Thymus (tissue), 11 donors: ENCODE data around the gene CCDC106. TPM values are rescaled to one million over a fixed set of nuclear protein-coding genes. Genes with fewer than 3 reads are reported as not detected.

Experiments used
- DNase-seq, 9 donors: peaks; one replicate each; pipeline ENCODE4 v3.0.0-alpha.2; 2013; ENCODE audit warnings: low spot score in 9 of 9, low read depth in 6 of 9, missing footprints in 1 of 9
- H3K27ac ChIP-seq, 2 donors: one replicate each; pipeline ENCODE4 v1.5.1; 2013; ENCODE audit warnings: control low read depth in 1 of 2, low read depth in 1 of 2, low read length in 1 of 2, mild to moderate bottlenecking in 1 of 2, moderate library complexity in 1 of 2
- H3K27me3 ChIP-seq, 2 donors: one replicate each; pipeline ENCODE4 v1.5.1; 2013; ENCODE audit warnings: low read length in 1 of 2; ENCODE audit not compliant: control insufficient read depth in 2 of 2, insufficient read depth in 1 of 2
- H3K36me3 ChIP-seq, 2 donors: one replicate each; pipeline ENCODE4 v1.5.1; 2013; ENCODE audit warnings: low read length in 1 of 2, mild to moderate bottlenecking in 1 of 2, moderate library complexity in 1 of 2; ENCODE audit not compliant: control insufficient read depth in 2 of 2, insufficient read depth in 2 of 2
- H3K4me1 ChIP-seq, 2 donors: one replicate each; pipeline ENCODE4 v1.5.1; 2013; ENCODE audit warnings: low read length in 2 of 2; ENCODE audit not compliant: control insufficient read depth in 2 of 2, insufficient read depth in 2 of 2
- H3K4me3 ChIP-seq, 2 donors: one replicate each; pipeline ENCODE4 v1.5.1; 2013; ENCODE audit warnings: low read length in 2 of 2, control low read depth in 1 of 2, mild to moderate bottlenecking in 1 of 2
- H3K9me3 ChIP-seq, 2 donors: one replicate each; pipeline ENCODE4 v1.5.1; 2013; ENCODE audit warnings: low read length in 1 of 2, mild to moderate bottlenecking in 1 of 2; ENCODE audit not compliant: control insufficient read depth in 2 of 2, insufficient read depth in 1 of 2
- WGBS: extraction: QIAGEN DNeasy Blood & Tissue Kit; methylation state at CpG from one replicate; pipeline ENCODE4 v1.1.7; 2013; 5-methylcytosine and 5-hydroxymethylcytosine counted together
- polyA plus RNA-seq: library from polyadenylated mRNA; stranded (reverse); fragments of 200-250 nt; gene quantifications from one replicate; pipeline ENCODE4 v1.2.3, GENCODE V29; 2013
- total RNA-seq: library from RNA; stranded (reverse); fragments of 120-200 nt; gene quantifications from one replicate; pipeline ENCODE4 v1.2.4, GENCODE V29; 2013
- donor health status: healthy.

CCDC106 gene
- total and polyA plus RNA-seq, 2 donors: 6.2 to 17.2 TPM

- Histone ChIP-seq H3K27me3 (no peaks in the 10 kb centered on the region), H3K4me3 (peak overlapping the region; percentile 61 to 65), H3K9me3 (no peaks in the 10 kb centered on the region), H3K27ac (no peak overlapping the region), H3K4me1 (peaks cover 13 to 35% of the 10 kb centered on the region in 2 donors), H3K36me3 (peaks cover 7 to 12% of the 10 kb centered on the region in 2 donors)
- WGBS: 52% methylated on average over 11 of the region's 11 CpGs
- no peak for DNase-seq
These were observed 23.0 kb upstream of the CCDC106 start for GRCh38 chr19:55625004-55625326.

DNA sequence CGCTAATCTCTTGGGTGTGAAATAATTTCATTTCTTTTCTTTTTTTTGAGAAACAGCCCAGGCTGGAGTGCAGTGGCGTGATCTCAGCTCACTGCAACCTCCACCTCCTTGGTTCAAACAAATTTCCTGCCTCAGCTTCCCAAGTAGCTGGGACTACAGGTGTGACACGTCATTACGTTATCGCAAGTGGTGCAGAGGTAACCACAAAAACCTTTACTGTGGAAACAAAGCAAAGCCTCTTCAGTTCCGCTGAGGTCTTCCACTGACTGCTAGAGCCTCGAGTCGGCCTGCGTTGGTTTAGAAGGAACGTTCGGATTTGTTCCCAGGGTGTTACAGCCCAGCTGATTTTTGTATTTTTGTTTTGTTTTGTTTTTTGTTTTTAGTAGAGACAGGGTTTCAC, 21.7 kb upstream of the CCDC106 start:
- H3K27me3 ChIP-seq: no peaks in the 10 kb centered on the region
- peak in 3 of 9 donors; percentile 67 to 86 (median 73) for DNase-seq
- no peak overlapping the region for H3K4me3 ChIP-seq
- 42% methylated on average over 11 of the region's 11 CpGs for WGBS
- H3K27ac ChIP-seq: no peak overlapping the region
- H3K4me1 ChIP-seq: peaks cover 11 to 22% of the 10 kb centered on the region in 2 donors
- H3K9me3 ChIP-seq: no peaks in the 10 kb centered on the region
- H3K36me3 ChIP-seq: peaks cover 2 to 10% of the 10 kb centered on the region in 2 donors

DNA sequence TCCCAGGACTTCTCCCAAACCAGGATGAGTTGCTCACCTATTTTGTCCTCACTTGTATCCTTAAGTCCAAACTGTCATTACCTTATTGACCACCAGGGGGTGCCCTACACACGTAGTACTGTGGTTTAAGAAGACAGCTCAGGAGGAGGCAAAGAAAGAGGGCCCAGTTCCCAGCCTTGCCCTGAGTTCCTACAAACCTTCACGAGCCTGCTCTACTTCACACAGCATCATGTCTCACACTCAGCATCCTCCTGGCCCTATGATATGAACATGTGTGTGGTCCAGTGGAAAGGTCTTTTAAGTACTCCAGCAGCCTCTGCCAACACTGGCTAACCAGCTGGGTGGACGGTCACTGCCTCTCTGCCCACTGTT, 15.6 kb upstream of the CCDC106 start:
- peaks cover 17 to 36% of the 10 kb centered on the region in 2 donors for H3K4me1 ChIP-seq

GRCh38 chr19:55633861-55634260, 14.2 kb upstream of the CCDC106 start:
- no peak overlapping the region for H3K27ac ChIP-seq
- 93% methylated on average over 8 of the region's 8 CpGs for WGBS
- no peaks in the 10 kb centered on the region for H3K9me3 ChIP-seq
- peaks cover 0 to 9% of the 10 kb centered on the region in 2 donors for H3K36me3 ChIP-seq
- H3K27me3 ChIP-seq: no peaks in the 10 kb centered on the region
- no peak overlapping the region for H3K4me3 ChIP-seq
- H3K4me1 ChIP-seq: peaks cover 21 to 37% of the 10 kb centered on the region in 2 donors
- DNase-seq: no peak

More for the DNA sequence above, 15.6 kb upstream of the CCDC106 start:
- peak in 7 of 9 donors; percentile 87 to 96 (median 95) for DNase-seq
- no peaks in the 10 kb centered on the region for H3K27me3 ChIP-seq
- WGBS: 34% methylated on average over 3 of the region's 3 CpGs
- peak overlapping the region; percentile 53 to 72 for H3K27ac ChIP-seq
- no peak overlapping the region for H3K4me3 ChIP-seq
- no peaks in the 10 kb centered on the region for H3K9me3 ChIP-seq
- H3K36me3 ChIP-seq: peaks cover 0 to under 1% of the 10 kb centered on the region in 2 donors

DNA sequence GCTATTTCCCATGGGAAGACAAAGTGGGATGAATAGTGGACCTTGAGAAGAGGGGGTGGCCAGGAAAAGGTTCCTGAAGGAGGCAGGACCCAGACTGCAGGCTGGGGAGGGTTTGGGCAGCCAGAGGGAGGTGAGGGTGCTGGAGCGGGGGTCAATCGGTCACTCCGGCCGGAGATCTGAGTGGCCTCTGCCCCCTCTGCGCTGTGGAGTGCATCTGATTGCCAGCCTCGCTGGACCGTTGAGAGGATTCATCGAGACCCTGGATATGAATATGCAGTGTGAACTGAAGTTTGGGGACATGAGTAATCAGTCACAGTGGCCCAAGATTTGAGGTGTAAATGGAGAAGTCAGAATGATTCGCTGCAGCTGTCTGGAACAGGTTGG, 12.7 kb upstream of the CCDC106 start:
- Histone ChIP-seq H3K27ac (peak overlapping the region; percentile 89 to 97), H3K27me3 (no peaks in the 10 kb centered on the region), H3K4me1 (peaks cover 21 to 51% of the 10 kb centered on the region in 2 donors), H3K36me3 (peaks cover 0 to 9% of the 10 kb centered on the region in 2 donors), H3K4me3 (peak overlapping the region; percentile 98 to 99), H3K9me3 (peaks cover 0 to 8% of the 10 kb centered on the region in 2 donors)
- WGBS: 20% methylated on average over 9 of the region's 9 CpGs
- DNase-seq: no peak

DNA sequence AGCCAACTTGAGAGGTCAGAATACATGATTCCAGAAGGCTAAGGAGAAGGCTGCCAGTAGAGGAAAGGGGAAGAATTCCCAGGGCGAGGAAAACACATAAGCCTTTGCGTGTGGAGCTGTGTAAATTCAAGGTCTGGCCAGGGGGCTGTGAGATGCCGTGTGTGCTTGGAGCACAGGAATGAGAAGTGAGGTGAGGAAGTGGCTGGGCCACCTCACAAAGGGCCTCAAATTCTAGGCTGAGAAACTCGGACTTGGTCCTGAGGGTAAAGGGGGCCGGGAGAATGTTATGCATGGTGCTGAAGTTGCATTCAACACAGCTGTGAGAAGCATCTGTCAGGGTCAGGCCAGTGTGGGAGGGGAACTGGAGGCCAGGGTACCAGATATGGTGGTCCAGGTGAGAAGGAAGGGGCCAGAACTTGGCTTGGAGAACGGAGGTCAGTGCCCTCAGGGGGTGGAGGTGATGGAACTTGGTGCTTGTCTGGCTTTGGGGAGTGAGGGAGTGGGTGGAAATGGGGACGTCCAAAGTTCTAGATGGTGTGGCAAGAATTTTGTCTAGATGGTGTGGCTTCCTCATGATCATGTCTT, 12.1 kb upstream of the CCDC106 start:
- peak overlapping the region in 1 of 2 donors; percentile 89 for H3K27ac ChIP-seq
- no peak for DNase-seq
- H3K36me3 ChIP-seq: peaks cover 0 to 9% of the 10 kb centered on the region in 2 donors
- peak overlapping the region; percentile 98 to 99 for H3K4me3 ChIP-seq
- peaks cover 0 to 11% of the 10 kb centered on the region in 2 donors for H3K9me3 ChIP-seq
- peaks cover 23 to 55% of the 10 kb centered on the region in 2 donors for H3K4me1 ChIP-seq
- 78% methylated on average over 7 of the region's 7 CpGs for WGBS
- no peaks in the 10 kb centered on the region for H3K27me3 ChIP-seq

- DNase-seq: no peak
- no peak overlapping the region for H3K27ac ChIP-seq
- H3K27me3 ChIP-seq: peaks cover 0 to 3% of the 10 kb centered on the region in 2 donors
- peaks cover 0 to 9% of the 10 kb centered on the region in 2 donors for H3K36me3 ChIP-seq
- 99% methylated on average over 4 of the region's 4 CpGs for WGBS
- H3K9me3 ChIP-seq: peaks cover 0 to 11% of the 10 kb centered on the region in 2 donors
- H3K4me3 ChIP-seq: no peak overlapping the region
- H3K4me1 ChIP-seq: peaks cover 23 to 57% of the 10 kb centered on the region in 2 donors
These were observed 11.3 kb upstream of the CCDC106 start for GRCh38 chr19:55636723-55637122.

DNA sequence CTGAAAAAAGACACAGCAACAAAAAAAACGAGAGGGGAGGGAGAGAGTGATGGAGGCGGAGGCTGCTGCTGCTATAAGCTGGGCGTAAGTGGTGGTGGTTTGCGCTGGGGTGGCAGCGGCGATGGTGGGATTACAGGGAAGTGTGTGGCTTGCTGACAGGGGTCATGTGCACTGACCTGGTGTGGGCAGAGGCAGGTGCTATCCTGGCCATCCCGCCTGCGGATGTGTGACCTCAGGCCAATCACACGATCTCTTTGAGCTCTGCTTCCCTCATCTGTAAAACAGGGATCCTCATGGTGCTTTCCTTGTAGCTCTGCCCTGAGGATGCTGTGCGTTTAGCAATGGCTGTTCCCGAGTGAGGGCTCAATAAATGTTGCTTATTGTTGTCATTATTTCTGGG, 10.5 kb upstream of the CCDC106 start:
- Histone ChIP-seq H3K4me1 (peaks cover 27 to 56% of the 10 kb centered on the region in 2 donors), H3K9me3 (peaks cover 0 to 11% of the 10 kb centered on the region in 2 donors), H3K36me3 (peaks cover 0 to 9% of the 10 kb centered on the region in 2 donors), H3K4me3 (no peak overlapping the region), H3K27me3 (peaks cover 0 to 9% of the 10 kb centered on the region in 2 donors), H3K27ac (no peak overlapping the region)
- WGBS: 92% methylated on average over 11 of the region's 11 CpGs
- no peak for DNase-seq

DNA sequence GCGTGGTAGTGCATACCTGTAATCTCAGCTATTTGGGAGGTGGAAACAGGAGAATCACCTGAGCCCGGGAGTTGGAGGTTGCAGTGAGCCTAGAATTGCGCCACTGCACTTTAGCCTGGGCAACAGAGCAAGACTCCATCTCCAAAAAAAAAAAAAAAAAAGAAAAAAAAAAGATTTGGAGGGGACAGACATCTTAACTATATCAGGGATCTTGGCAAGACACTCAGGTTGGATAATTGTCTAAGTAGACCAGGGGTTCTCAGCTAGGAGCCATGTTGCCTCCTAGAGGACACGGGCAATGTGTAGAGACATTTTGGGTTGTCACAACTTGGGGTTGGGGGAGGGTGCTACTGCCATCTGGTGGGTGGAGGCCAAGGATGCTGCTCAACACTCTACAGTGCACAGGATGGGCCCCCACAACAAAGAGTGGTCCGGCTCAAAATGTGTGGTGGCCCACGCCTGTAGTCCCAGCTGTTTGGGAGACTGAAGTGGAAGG, 9.1 kb upstream of the CCDC106 start:
- peak overlapping the region in 1 of 2 donors; percentile 86 for H3K27ac ChIP-seq
- peaks cover 0 to 16% of the 10 kb centered on the region in 2 donors for H3K27me3 ChIP-seq
- no peak overlapping the region for H3K4me3 ChIP-seq
- WGBS: 91% methylated on average over 6 of the region's 6 CpGs
- peaks cover 0 to 15% of the 10 kb centered on the region in 2 donors for H3K9me3 ChIP-seq
- H3K4me1 ChIP-seq: peaks cover 35 to 62% of the 10 kb centered on the region in 2 donors
- H3K36me3 ChIP-seq: peaks cover 0 to 9% of the 10 kb centered on the region in 2 donors
- DNase-seq: peak in 1 of 9 donors; percentile 57
